HepG2 (cell line): ENCODE measurements around the gene ADAMTSL3. TPM values are rescaled to one million over a fixed set of nuclear protein-coding genes. Genes with fewer than 3 reads are reported as not detected.

Experiments
- ATAC-seq: fragments of 200-7000 bp; cut with Tn5 transposase; 3 replicates; pipeline ENCODE4 v1.9.1; 2020; ENCODE audit warnings: mild to moderate bottlenecking, moderate library complexity
- BruUV-seq: library from RNA; stranded (reverse); fragments of 400-500 nt; replicated peaks from 2 replicates; lab custom pipeline; 2021; lab: Mats Ljungman, UMichigan
- CTCF ChIA-PET: fragments of 300-600 bp; formaldehyde crosslinking; extraction: SDS; loops from one replicate; lab custom pipeline; 2021; ENCODE audit warnings: low total read pairs, inconsistent platforms, low intra/inter-chr PET ratio; lab: Yijun Ruan, JAX
- POLR2A ChIA-PET: fragments of 350-600 bp; sonication (Branson Sonifier 250); formaldehyde crosslinking; loops from one replicate; lab custom pipeline; 2020; ENCODE audit warnings: antibody characterized with exemption, inconsistent platforms; lab: Yijun Ruan, JAX
- DNase-seq: peaks from one replicate; pipeline ENCODE4 v3.0.0-alpha.2; 2015; ENCODE audit warnings: low spot score
- FAIRE-seq: peaks from 3 replicates; lab custom pipeline; 2011; peaks lifted over from hg19 to GRCh38; lab: Jason Lieb, UNC
- H2AFZ ChIP-seq: one replicate; pipeline ENCODE4 v1.6.1; 2011; ENCODE audit warnings: low read length, inconsistent platforms
- H3K27ac ChIP-seq: fragments of 300-600 bp; 3 replicates; pipeline ENCODE4 v1.8.0; 2011; ENCODE audit warnings: mixed run types, mild to moderate bottlenecking, mixed read lengths, low read length, inconsistent platforms; ENCODE audit not compliant: insufficient read depth; ENCODE audit errors: extremely low read length
- H3K27me3 ChIP-seq, 2 experiments: fragments of 200-600 bp in 1 of 2; 2 replicates in 1 of 2; 3 replicates in 1 of 2; pipeline versions ENCODE4 v1.6.0 to v1.8.0; 2011; ENCODE audit warnings: low read length in 2 of 2, mild to moderate bottlenecking in 2 of 2, moderate library complexity in 2 of 2, inconsistent platforms in 1 of 2; ENCODE audit not compliant: insufficient read depth in 2 of 2, control insufficient read depth in 1 of 2
- H3K36me3 ChIP-seq, 2 experiments: fragments of 200-600 bp in 1 of 2; replicated peaks in 1 of 2; 2 replicates in 1 of 2; 3 replicates in 1 of 2; pipeline versions ENCODE4 v1.5.1 to v1.8.0; 2011; ENCODE audit warnings: low read length in 2 of 2, inconsistent platforms in 1 of 2; ENCODE audit not compliant: insufficient read depth in 2 of 2, control insufficient read depth in 1 of 2
- H3K4me1 ChIP-seq: 2 replicates; pipeline ENCODE4 v1.5.1; 2012; ENCODE audit warnings: low read length, inconsistent platforms; ENCODE audit not compliant: insufficient read depth
- H3K4me2 ChIP-seq: 2 replicates; pipeline ENCODE4 v1.6.0; 2011; ENCODE audit warnings: low read depth, low read length, inconsistent platforms
- H3K4me3 ChIP-seq, 3 experiments: fragments of 200-600 bp in 1 of 3; sonication (generic), shearing (Covaris generic) in 1 of 3; replicated peaks in 1 of 3; 2 replicates each; pipeline ENCODE4 v1.5.1; 2011 to 2016; ENCODE audit warnings: low read length in 3 of 3, inconsistent platforms in 2 of 3, low read depth in 2 of 3, mild to moderate bottlenecking in 2 of 3, control low read depth in 1 of 3, mixed read lengths in 1 of 3; ENCODE audit not compliant: insufficient read depth in 1 of 3
- H3K79me2 ChIP-seq: one replicate; pipeline ENCODE4 v1.6.1; 2011; ENCODE audit warnings: low read length, inconsistent platforms; ENCODE audit not compliant: insufficient read depth
- H3K9ac ChIP-seq: 2 replicates; pipeline ENCODE4 v1.6.0; 2011; ENCODE audit warnings: mild to moderate bottlenecking, low read depth, low read length, inconsistent platforms; ENCODE audit not compliant: insufficient read depth
- H3K9me3 ChIP-seq: 2 replicates; pipeline ENCODE4 v1.5.1; 2012; ENCODE audit warnings: mild to moderate bottlenecking, low read length
- H4K20me1 ChIP-seq: 2 replicates; pipeline ENCODE4 v1.6.0; 2011; ENCODE audit warnings: inconsistent platforms, mild to moderate bottlenecking, low read length, moderate library complexity; ENCODE audit not compliant: insufficient read depth
- AFF4 ChIP-seq: sonication (generic); formaldehyde crosslinking; IDR thresholded peaks from 2 replicates; pipeline ENCODE4 v1.4.0; 2020; ENCODE audit warnings: missing genetic modification reagents
- CEBPB ChIP-seq: IDR thresholded peaks from 2 replicates; pipeline ENCODE4 v1.6.1; 2011; ENCODE audit warnings: low read depth, low read length, improper control_type of control experiment, borderline replicate concordance
- E2F1 ChIP-seq: sonication (generic); formaldehyde crosslinking; IDR thresholded peaks from 2 replicates; pipeline ENCODE4 v1.5.0; 2020; ENCODE audit warnings: missing genetic modification reagents
- JARID2 ChIP-seq: sonication (generic); formaldehyde crosslinking; IDR thresholded peaks from 2 replicates; pipeline ENCODE4 v1.8.1; 2023; ENCODE audit warnings: missing genetic modification reagents, inconsistent platforms; ENCODE audit not compliant: insufficient replicate concordance
- KDM3A ChIP-seq: IDR thresholded peaks from 2 replicates; pipeline ENCODE4 v1.6.1; 2018; ENCODE audit warnings: low read depth, missing compliant biosample characterization
- KLF15 ChIP-seq: sonication (generic); formaldehyde crosslinking; IDR thresholded peaks from 2 replicates; pipeline ENCODE4 v1.8.1; 2023; ENCODE audit warnings: borderline replicate concordance, mild to moderate bottlenecking, inconsistent platforms, missing genetic modification reagents, mixed read lengths
- MTERF4 ChIP-seq: sonication (generic); formaldehyde crosslinking; IDR thresholded peaks from 2 replicates; pipeline ENCODE4 v1.8.0; 2023; ENCODE audit warnings: mild to moderate bottlenecking, missing genetic modification reagents
- ZNF317 ChIP-seq: sonication (generic); formaldehyde crosslinking; IDR thresholded peaks from 2 replicates; pipeline ENCODE4 v1.5.0; 2020; ENCODE audit warnings: mild to moderate bottlenecking, missing genetic modification reagents
- ZNF44 ChIP-seq: sonication (generic); formaldehyde crosslinking; IDR thresholded peaks from 2 replicates; pipeline ENCODE4 v1.5.1; 2020; ENCODE audit warnings: mild to moderate bottlenecking, missing genetic modification reagents
- in situ Hi-C: cut with HindIII; loops from 2 replicates; pipeline ENCODE4 v1.10.0; 2017; ENCODE audit warnings: low pct_unique_long_range_greater_than_20kb; ENCODE audit not compliant: extremely low pct_ligation_motif_present
- intact Hi-C: fragments of 100-400 bp; cut with micrococcal nuclease; formaldehyde crosslinking; loops from one replicate; pipeline ENCODE4 v1.10.0; 2022; ENCODE audit not compliant: unreplicated experiment
- polyA plus RNA-seq, 8 experiments: library from polyadenylated mRNA; depleted of rRNA in 3 of 8; stranded (reverse) in 7 of 8; unstranded in 1 of 8; fragments of >200 nt; fragmentation: Illumina TruSeq in 4 of 8; extraction: Trizol in 4 of 8; gene quantifications; 2 replicates each; pipeline versions ENCODE4 v1.2.1 to v1.2.3, GENCODE V29; 2011 to 2016; ENCODE audit warnings: low read depth in 4 of 8, missing spikeins in 1 of 8, mixed read lengths in 1 of 8; ENCODE audit not compliant: insufficient read depth in 1 of 8
- total RNA-seq, 5 experiments: library from RNA; depleted of rRNA; stranded (reverse); fragments of >200 nt; fragmentation: Illumina TruSeq; extraction: Trizol; gene quantifications; 2 replicates each; pipeline ENCODE4 v1.2.3, GENCODE V29; 2016; ENCODE audit warnings: low read depth in 1 of 5

ADAMTSL3 gene
- total and polyA plus RNA-seq, 2 of the 13 experiments (the other 11 are each of a cell fraction or from before 2014, with no cell fraction given): 0.04 to 0.09 TPM

- no peaks in the 10 kb centered on the region for H3K27me3 ChIP-seq
- H3K9me3 ChIP-seq: no peaks in the 10 kb centered on the region
- DNase-seq (no peak), ATAC-seq (no peak), FAIRE-seq (no peak)
- H3K36me3 ChIP-seq: no peaks in the 10 kb centered on the region
- ChIA-PET CTCF (no interaction called here), POLR2A (no interaction called here)
- H3K4me1 ChIP-seq: no peaks in the 10 kb centered on the region
- TF ChIP-seq CEBPB: no peak
- no peak for TF ChIP-seq KDM3A
- no peak for TF ChIP-seq ZNF317
- no peak for TF ChIP-seq KLF15 (CRISPR knock-in tag)
- TF ChIP-seq ZNF44 (CRISPR knock-in tag): no peak
- TF ChIP-seq MTERF4 (CRISPR knock-in tag): no peak
- no peak for TF ChIP-seq E2F1
- TF ChIP-seq AFF4 (CRISPR knock-in tag): no peak
- TF ChIP-seq JARID2 (CRISPR knock-in tag): no peak
- in situ Hi-C loops: no loop called here
- H3K9ac ChIP-seq: no peak overlapping the region
- H3K79me2 ChIP-seq: no peaks in the 10 kb centered on the region
- H2AFZ ChIP-seq: no peak overlapping the region
- no peak overlapping the region for H3K4me3 ChIP-seq
- H3K27ac ChIP-seq: no peak overlapping the region
- H3K4me2 ChIP-seq: no peak overlapping the region
- no TSS peak for BruUV-seq
- intact Hi-C loops: no loop called here
- no peaks in the 10 kb centered on the region for H4K20me1 ChIP-seq
These were observed 67.1 kb downstream of the ADAMTSL3 start for GRCh38 chr15:83721031-83721430.
